ENCODE data around the gene COL4A1.

The COL4A1 gene

GRCh38 chr13:110138700-110139036, 168.3 kb downstream of the COL4A1 start:
- DNase-seq (ENCODE audit: extremely low read depth in 1 of 2, low read depth in 1 of 2): no peak

- peak in 1 of 2 donors; percentile 33 for DNase-seq (ENCODE audit: extremely low read depth in 1 of 2, low read depth in 1 of 2)
Observed at GRCh38 chr13:110138010-110138699, 168.8 kb downstream of the COL4A1 start.

GRCh38 chr13:110137680-110138009, 169.3 kb downstream of the COL4A1 start:
- no peak for DNase-seq (ENCODE audit: extremely low read depth in 1 of 2, low read depth in 1 of 2)

- DNase-seq (ENCODE audit: extremely low read depth in 1 of 2, low read depth in 1 of 2): no peak
Observed at GRCh38 chr13:110136660-110137585, 170.0 kb downstream of the COL4A1 start.

- DNase-seq (ENCODE audit: extremely low read depth in 1 of 2, low read depth in 1 of 2): no peak
Observed at GRCh38 chr13:110135977-110136597, 170.9 kb downstream of the COL4A1 start.

- no peak for DNase-seq (ENCODE audit: extremely low read depth in 1 of 2, low read depth in 1 of 2)
Observed at GRCh38 chr13:110134801-110135200, 172.2 kb downstream of the COL4A1 start.

GRCh38 chr13:110133425-110134235, 173.3 kb downstream of the COL4A1 start:
- no peak for DNase-seq (ENCODE audit: extremely low read depth in 1 of 2, low read depth in 1 of 2)

GRCh38 chr13:110132225-110132982, 174.6 kb downstream of the COL4A1 start:
- no peak for DNase-seq (ENCODE audit: extremely low read depth in 1 of 2, low read depth in 1 of 2)

- DNase-seq (ENCODE audit: extremely low read depth in 1 of 2, low read depth in 1 of 2): no peak
Observed at GRCh38 chr13:110131424-110131823, 175.5 kb downstream of the COL4A1 start.

GRCh38 chr13:110130431-110130830, 176.5 kb downstream of the COL4A1 start:
- no peak for DNase-seq (ENCODE audit: extremely low read depth in 1 of 2, low read depth in 1 of 2)

GRCh38 chr13:110129539-110130186, 177.3 kb downstream of the COL4A1 start:
- DNase-seq (ENCODE audit: extremely low read depth in 1 of 2, low read depth in 1 of 2): no peak

- DNase-seq (ENCODE audit: extremely low read depth in 1 of 2, low read depth in 1 of 2): no peak
Observed at GRCh38 chr13:110129076-110129475, 177.9 kb downstream of the COL4A1 start.

GRCh38 chr13:110128546-110128945, 178.4 kb downstream of the COL4A1 start:
- DNase-seq (ENCODE audit: extremely low read depth in 1 of 2, low read depth in 1 of 2): no peak

- no peak for DNase-seq (ENCODE audit: extremely low read depth in 1 of 2, low read depth in 1 of 2)
Observed at GRCh38 chr13:110127986-110128511, 178.9 kb downstream of the COL4A1 start.

- DNase-seq (ENCODE audit: extremely low read depth in 1 of 2, low read depth in 1 of 2): no peak
Observed at GRCh38 chr13:110126391-110126961, 180.5 kb downstream of the COL4A1 start.

GRCh38 chr13:110125613-110126272, 181.2 kb downstream of the COL4A1 start:
- DNase-seq (ENCODE audit: extremely low read depth in 1 of 2, low read depth in 1 of 2): no peak

- no peak for DNase-seq (ENCODE audit: extremely low read depth in 1 of 2, low read depth in 1 of 2)
Observed at GRCh38 chr13:110125157-110125556, 181.8 kb downstream of the COL4A1 start.

- no peak for DNase-seq (ENCODE audit: extremely low read depth in 1 of 2, low read depth in 1 of 2)
Observed at GRCh38 chr13:110124201-110124940, 182.6 kb downstream of the COL4A1 start.

Data from activated CD8-positive, alpha-beta memory T cell treated with anti-CD3 and anti-CD28 coated beads for 1 hour (primary cell).